ENCODE data around the gene VAMP1.

GRCh38 chr12:6472491-6472890, 2.0 kb upstream of the VAMP1 start:
- TF ChIP-seq CTCF (IDR thresholded peaks at IDR 0.05): no peak
- TF ChIP-seq POLR2A (IDR thresholded peaks at IDR 0.05): no peak
